Activated T-cell treated with anti-CD3 and anti-CD28 coated beads for 4 hours (primary cell): ENCODE measurements around the gene NXPE1.
"Not testable (repeated sequence)": the region's sequence is repeated elsewhere in the genome, so short reads cannot be mapped to it uniquely, and the experiment has no call there.

Source experiments
- DNase-seq: peaks from one replicate; pipeline ENCODE4 v3.0.0-alpha.2; 2020

Gene NXPE1

GRCh38 chr11:114559425-114560310, at the start of gene NXPE1:
NXPE1 (minus strand) TSS chr11:114559881; CDS start chr11:114551201, 8,680 bp downstream.
- DNase-seq, result no peak

DNA sequence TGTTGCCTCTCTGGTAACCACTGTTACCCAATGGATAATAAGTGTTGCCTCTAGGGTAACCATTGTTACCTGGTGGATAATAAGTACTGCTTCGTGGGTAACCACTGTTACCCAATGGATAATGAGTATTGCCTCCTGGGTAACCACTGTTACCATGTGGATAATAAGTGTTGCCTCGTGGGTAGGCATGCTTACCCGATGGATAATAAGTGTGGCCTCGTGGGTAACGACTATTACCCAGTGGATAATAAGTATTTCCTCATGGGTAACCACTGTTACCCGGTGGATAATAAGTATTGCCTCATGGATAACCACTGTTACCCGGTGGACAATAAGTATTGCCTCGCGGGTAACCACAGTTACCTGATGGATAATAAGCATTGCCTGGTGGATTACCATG, 49.7 kb upstream of the NXPE1 start:
- DNase-seq, result no peak

DNA sequence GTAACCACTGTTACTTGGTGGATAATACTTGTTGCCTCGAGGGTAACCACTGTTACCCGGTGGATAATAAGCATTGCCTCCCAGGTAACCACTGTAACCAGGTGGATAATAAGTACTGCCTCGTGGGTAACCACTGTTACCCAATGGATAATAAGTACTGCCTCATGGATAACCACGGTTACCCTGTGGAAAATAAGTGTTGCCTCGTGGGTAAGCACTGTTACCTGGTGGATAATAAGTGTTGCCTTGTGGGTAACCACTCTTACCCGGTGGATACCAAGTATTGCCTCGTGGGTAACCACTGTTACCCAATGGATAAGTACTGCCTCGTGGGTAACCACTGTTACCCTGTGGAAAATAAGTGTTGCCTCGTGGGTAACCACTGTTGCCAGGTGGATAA, 48.9 kb upstream of the NXPE1 start:
- not testable (repeated sequence) for DNase-seq

DNA sequence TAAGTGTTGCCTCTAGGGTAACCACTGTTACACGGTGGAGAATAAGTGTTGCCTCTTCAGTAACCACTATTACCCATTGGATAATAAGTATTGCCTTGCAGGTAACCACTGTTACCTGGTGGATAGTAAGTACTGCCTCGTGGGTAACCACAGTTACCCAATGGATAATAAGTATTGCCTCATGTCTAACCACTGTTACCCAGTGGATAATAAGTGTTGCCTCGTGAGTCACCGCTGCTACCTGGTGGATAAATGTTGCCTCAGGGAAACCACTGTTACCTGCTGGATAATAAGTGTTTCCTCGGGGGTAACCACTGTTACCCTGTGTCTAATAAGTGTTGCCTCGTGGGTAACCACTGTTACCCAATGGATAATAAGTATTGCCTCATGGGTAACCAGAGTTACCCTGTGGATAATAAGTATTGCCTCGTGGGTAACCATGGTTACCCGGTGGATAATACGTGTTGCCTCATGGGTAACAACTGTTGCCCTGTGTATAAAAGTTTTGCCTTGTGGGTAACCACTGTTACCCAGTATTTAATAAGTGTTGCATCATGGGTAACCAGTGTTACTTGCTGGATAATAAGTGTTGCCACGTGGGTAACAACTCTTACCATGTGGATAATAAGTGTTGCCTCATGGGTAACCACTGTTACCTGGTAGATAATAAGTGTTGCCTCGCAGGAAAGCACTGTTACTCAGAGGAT, 48.2 kb upstream of the NXPE1 start:
- DNase-seq, result no peak

GRCh38 chr11:114606802-114607075, 47.1 kb upstream of the NXPE1 start:
- not testable (repeated sequence) for DNase-seq

DNA sequence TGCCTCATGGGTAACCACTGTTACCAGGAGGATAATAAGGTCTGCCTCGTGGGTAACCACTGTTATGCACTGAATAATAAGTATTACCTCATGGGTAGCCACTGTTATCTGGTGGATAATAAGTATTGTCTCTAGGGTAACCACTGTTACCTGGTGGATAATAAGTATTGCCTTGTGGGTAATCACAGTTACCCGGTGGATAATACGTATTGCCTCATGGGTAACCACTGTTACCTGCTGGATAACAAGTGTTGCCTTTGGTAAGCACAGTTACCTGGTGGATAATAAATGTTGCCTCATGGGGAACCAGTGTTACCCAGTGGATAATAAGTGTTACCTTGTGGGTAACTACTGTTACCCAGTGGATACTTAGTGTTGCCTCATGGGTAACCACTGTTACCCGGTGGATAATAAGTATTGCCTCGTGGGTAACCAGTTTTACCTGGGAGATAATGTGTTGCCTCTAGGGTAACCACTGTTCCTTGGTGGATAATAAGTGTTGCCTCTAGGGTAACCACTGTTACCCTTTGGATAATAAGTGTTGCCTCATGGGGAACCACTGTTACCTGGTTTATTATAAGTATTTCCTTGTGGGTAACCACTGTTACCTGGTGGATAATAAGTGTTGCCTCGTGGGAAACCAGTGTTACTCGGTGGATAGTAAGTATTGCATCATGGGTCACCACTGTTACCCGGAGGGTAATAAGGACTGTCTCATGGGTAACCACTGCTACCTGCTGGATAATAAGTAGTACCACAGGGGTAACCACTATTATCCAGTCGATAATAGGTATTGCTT, 46.5 kb upstream of the NXPE1 start:
- no peak for DNase-seq

GRCh38 chr11:114605370-114605769, 45.7 kb upstream of the NXPE1 start:
- DNase-seq, result no peak

DNA sequence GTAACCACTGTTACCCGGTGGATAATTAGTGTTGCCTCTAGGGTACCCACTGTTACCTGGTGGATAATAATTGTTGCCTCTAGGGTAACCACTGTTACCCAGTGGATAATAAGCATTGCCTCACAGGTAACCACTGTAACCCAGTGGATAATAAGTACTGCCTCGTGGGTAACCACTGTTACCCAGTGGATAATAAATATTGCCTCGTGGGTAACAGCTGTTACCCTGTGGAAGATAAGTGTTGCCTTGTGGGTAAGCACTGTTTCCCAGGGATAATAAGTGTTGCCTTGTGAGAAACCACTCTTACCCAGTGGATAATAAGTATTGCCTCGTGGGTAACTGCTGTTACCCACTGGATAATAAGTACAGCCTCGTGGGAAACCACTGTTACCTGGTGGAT, 45.2 kb upstream of the NXPE1 start:
- no peak for DNase-seq

GRCh38 chr11:114604179-114604813, 44.6 kb upstream of the NXPE1 start:
- DNase-seq, result no peak

- DNase-seq, result not testable (repeated sequence)
These were observed 43.5 kb upstream of the NXPE1 start for GRCh38 chr11:114603151-114603550.

DNA sequence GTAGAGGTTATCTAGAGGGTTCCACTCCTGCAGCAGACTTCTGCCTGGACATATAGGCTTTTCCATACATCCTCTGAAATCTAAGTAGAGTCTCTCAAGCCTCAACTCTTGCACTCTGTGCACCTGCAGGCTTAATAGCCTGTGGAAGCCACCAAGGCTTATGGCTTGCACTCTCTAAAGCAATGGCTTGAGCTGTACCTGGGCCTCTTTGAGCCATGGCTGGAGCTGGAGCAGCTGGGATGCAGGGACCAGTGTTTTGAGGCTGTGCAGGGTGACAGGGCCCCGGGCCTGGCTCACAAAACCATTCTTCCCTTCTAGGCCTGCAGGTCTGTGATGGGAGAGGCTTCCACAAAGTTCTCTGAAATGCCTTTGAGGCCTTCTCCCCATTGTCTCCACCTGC, 38.8 kb upstream of the NXPE1 start:
- DNase-seq, result no peak

DNA sequence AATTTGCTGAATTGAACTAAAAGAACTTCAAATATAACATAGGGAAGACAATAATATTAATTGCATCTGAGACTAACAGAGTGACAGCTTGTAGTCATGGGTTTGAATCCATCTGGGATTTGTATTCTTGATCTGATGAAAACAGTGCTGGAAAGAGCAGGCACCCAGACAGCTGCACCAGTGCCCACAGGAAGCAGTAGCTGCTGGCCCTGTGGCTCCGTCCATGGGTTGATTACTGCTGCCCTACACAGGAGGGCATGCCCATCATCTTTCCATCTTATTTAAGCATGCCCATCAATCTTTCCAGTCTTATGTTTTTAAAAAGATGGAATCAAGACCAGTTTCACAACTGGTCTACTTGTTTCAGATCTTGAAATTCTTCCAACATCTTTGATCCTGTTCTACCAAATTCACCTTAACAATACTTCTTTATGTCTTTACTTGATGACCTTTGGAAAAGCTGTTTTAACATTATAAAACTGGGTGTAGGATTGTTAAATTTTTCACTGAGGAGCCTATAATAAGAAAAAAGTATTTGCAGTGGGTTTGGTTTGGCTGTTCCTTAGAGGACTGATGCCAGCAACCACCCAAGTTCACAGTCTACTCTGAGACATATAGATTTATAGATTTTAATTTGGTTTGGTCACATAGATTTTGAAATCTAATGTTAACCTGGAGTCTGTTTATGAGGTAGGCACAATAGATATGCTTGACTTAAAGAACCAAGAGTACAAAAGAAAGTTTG, 36.7 kb upstream of the NXPE1 start:
- no peak for DNase-seq

DNA sequence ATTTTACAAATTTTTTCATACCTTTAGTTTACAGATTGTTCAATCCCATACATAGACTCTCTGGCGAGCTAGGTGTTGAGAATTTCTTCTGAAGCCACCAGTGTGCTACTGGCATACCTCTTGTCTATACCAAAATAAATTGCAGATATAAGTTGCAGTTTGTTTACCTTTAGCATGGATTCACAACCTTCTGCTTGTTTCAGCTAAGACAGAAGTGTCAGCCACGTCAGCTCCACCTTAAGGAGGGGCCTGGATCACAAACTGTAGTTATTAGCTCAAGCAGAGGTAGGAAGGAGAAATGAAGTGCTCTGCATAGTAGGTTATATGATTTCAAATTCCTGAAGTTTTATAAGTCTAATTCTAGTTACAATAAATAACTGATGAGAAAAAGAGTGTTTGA, 35.9 kb upstream of the NXPE1 start, which contains the start of gene NXPE4:
NXPE4 (minus strand) TSS at position 216 of the 400 bp plus-strand sequence. CDS start 1,027 bp downstream, outside the sequence.
- DNase-seq, result no peak

GRCh38 chr11:114594703-114595102, 35.0 kb upstream of the NXPE1 start:
- DNase-seq, result no peak

GRCh38 chr11:114587398-114587953, 27.8 kb upstream of the NXPE1 start:
- no peak for DNase-seq

DNA sequence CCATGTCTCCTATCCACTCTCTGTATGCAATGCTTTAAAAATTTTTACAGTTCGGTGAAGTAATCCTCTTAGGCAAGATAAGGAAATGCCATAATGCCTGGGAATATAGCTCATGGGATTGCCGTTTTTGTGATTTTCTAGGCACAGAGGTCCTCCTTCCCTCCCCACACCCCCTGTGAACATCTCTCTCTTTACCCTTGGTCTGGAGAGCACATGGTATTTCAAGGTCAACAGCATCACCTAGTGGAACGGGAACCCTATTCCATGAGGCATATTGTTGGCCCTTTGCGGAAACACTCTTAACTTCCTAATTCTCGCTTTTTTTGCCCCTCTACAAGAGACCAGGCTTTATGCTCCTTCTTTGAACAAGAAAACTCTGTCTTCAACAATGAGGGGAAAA, 27.1 kb upstream of the NXPE1 start:
- DNase-seq, result no peak

GRCh38 chr11:114571712-114572111, 12.0 kb upstream of the NXPE1 start:
- no peak for DNase-seq

DNA sequence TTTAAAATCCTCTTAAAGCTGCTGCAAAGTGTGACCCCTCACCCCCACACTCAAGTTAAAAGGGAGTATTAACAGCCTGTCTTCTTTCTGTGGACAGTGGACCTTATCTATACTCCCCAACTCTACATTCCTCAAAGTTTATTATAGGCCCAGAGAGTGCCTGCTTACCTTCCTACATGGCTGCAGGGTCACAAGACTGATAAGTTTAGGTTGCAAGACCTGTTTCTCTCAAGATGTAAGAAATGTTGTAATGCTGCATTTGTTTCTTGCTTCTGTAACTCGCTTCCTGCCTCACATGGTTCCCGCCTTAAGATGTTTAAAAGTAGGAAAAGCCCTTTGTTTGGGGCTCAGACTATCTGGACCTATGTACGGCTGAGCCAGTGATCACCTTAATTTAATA, 10.1 kb upstream of the NXPE1 start:
- DNase-seq, result no peak

GRCh38 chr11:114566276-114566675, 6.6 kb upstream of the NXPE1 start:
- DNase-seq, result no peak

GRCh38 chr11:114564831-114565230, 5.2 kb upstream of the NXPE1 start:
- no peak for DNase-seq

- no peak for DNase-seq
These were observed 3.4 kb upstream of the NXPE1 start for GRCh38 chr11:114563077-114563476.
